OCI-LY1 (cell line): ENCODE results near the gene SOX10.

Experiments
- CTCF ChIP-seq: fragments of 200-600 bp; sonication (generic), shearing (Covaris generic); IDR thresholded peaks from 2 replicates; pipeline ENCODE4 v1.5.1; 2017; ENCODE audit warnings: mild to moderate bottlenecking, antibody characterized with exemption, low read length, moderate library complexity, mixed read lengths
- EZH2 ChIP-seq: fragments of 200-600 bp; sonication (generic), shearing (Covaris generic); IDR thresholded peaks from 2 replicates; pipeline ENCODE4 v1.8.0; 2017; ENCODE audit warnings: borderline replicate concordance, mixed run types, mild to moderate bottlenecking, antibody characterized with exemption, low read length, moderate library complexity, mixed read lengths

GRCh38 chr22:38018938-38019827 lies 34.8 kb upstream of the SOX10 start:
- TF ChIP-seq CTCF (no peak), EZH2 (no peak)
